ENCODE measurements around the gene USP2.

USP2 gene

DNA sequence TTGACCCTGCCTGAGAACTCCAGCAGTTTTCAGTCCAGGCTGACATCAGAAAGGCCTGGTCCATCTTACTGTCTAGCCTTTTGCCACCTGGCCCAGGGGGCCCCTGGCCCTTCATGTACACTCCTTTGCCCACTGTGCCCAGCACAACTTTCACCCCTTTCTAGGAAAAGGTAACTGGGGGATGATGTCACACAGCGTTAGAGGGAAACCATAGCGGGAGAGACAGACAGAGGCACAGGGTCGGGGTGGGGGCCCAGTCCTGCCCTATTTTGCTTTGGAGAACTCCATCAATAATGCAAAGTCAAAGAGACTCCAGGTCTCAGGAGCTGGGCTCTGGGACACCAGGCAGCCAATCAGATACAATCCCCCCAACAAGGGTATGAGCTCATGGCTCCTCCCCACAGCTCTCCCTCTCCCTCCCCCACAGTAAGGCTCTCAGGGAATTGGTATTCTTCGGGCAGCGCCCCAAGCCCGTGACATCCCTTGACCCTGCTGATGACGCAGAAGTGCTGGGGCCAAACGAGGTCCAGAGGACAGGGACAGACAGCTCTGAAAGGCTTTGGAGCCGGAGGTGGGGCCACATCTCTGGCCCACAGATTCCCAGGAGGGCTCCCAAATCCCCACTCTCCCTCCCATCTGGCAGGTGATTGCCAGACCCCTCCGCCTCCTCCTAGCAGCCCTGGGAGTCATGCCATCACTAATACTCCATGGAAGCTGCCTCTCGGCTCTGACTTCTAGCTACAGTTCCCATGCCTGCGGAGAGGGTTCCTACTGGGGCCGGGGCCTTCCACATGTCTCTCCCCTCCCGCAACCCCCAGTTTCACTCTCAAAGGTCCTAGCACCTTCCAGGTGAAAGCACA lies 5.9 kb downstream of the USP2 start:
- H3K4me1 ChIP-seq (ENCODE audit: control insufficient read depth, insufficient read depth, low read depth, low read length), result peaks cover 8% of the 10 kb centered on the region
- H2AFZ ChIP-seq (ENCODE audit: low read depth, low read length), result no peak overlapping the region
- no peak overlapping the region for H2BK15ac ChIP-seq (ENCODE audit: low read depth, poor library complexity, severe bottlenecking)
- no peak overlapping the region for H4K91ac ChIP-seq (ENCODE audit: low read length)
- peak overlapping the region; percentile 61 for H3K9ac ChIP-seq (ENCODE audit: low read length)
- H3K14ac ChIP-seq (ENCODE audit: low read length in 2 of 2), result no peak overlapping the region
- no peaks in the 10 kb centered on the region for H3K79me1 ChIP-seq (replicated peaks; ENCODE audit: low read length, poor library complexity, severe bottlenecking)
- H2BK12ac ChIP-seq (ENCODE audit: low read length in 2 of 2), result no peak overlapping the region
- H3K4me3 ChIP-seq (ENCODE audit: insufficient read depth in 1 of 2, low read depth in 1 of 2, low read length in 2 of 2), result peak overlapping the region; percentile 30 to 32
- no peak overlapping the region for H2BK5ac ChIP-seq (ENCODE audit: low read depth, low read length, poor library complexity, severe bottlenecking)
- peaks cover 4 to 64% of the 10 kb centered on the region in 2 experiments for H3K27me3 ChIP-seq (ENCODE audit: control insufficient read depth in 1 of 2, insufficient read depth in 1 of 2, low read length in 2 of 2)
- no peak overlapping the region for H3K27ac ChIP-seq (ENCODE audit: low read length, poor library complexity, severe bottlenecking)
- no peaks in the 10 kb centered on the region for H3K9me3 ChIP-seq (ENCODE audit: control insufficient read depth, low read length)
- H3K4me2 ChIP-seq (ENCODE audit: low read length, poor library complexity, severe bottlenecking), result no peak overlapping the region
- H2AK5ac ChIP-seq (ENCODE audit: low read length, severe bottlenecking), result no peak overlapping the region
- no peak overlapping the region for H3K18ac ChIP-seq (ENCODE audit: low read depth in 1 of 2, low read length in 2 of 2)
- no peak overlapping the region for H3K23ac ChIP-seq (ENCODE audit: low read length in 2 of 2)
- 69% methylated on average over 14 of the region's 14 CpGs for WGBS
- DNase-seq, result peak; percentile 40
- no peak overlapping the region for H3K4ac ChIP-seq (ENCODE audit: low read depth in 1 of 2, low read length in 2 of 2)
- H2BK120ac ChIP-seq (ENCODE audit: low read depth, low read length), result peak overlapping the region; percentile 22
- H4K8ac ChIP-seq (ENCODE audit: low read length), result no peak overlapping the region
- no peaks in the 10 kb centered on the region for H3K36me3 ChIP-seq (ENCODE audit: control insufficient read depth in 1 of 2, insufficient read depth in 2 of 2, low read depth in 1 of 2, low read length in 2 of 2)

DNA sequence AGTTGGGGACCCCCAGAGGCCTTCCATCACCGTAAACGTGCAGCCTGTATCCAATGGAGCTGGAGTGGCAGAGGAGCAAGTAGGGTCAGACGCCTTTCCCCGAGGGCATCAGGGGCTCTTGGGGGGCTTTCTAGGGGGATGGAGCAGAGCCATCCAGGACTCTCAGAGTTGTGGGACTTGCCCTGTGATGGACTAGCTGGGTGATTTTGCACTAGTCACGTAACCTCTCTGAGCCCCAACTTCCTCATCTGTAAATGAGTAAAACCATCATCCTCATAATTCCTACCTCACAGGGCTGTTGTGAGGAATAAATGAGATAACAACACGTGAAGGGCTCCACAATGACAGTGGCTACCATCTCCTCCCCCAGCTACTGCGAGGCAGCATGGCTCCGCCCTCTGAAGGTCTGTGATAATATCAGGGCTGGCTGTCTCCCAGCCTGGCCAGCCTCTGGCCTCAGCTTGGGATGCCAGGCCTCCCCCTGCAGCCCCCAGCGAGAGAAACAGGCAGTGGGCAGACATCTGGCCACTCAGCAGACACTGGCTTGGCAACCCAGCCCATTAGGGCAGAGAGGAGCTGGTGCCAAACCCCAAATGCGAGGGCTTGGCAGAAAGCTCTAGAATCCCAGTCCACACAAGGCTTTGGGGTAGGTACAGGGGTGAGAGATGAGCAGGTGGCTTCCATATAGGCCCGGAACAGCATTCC lies 6.7 kb downstream of the USP2 start:
- H2AK5ac ChIP-seq (ENCODE audit: low read length, severe bottlenecking), result no peak overlapping the region
- no peak overlapping the region for H3K18ac ChIP-seq (ENCODE audit: low read depth in 1 of 2, low read length in 2 of 2)
- no peak overlapping the region for H2BK12ac ChIP-seq (ENCODE audit: low read length in 2 of 2)
- H2BK120ac ChIP-seq (ENCODE audit: low read depth, low read length), result peak overlapping the region; percentile 22
- no peak overlapping the region for H4K8ac ChIP-seq (ENCODE audit: low read length)
- H4K91ac ChIP-seq (ENCODE audit: low read length), result no peak overlapping the region
- H3K27me3 ChIP-seq (ENCODE audit: control insufficient read depth in 1 of 2, insufficient read depth in 1 of 2, low read length in 2 of 2), result peaks cover 4 to 63% of the 10 kb centered on the region in 2 experiments
- H3K4me3 ChIP-seq (ENCODE audit: insufficient read depth in 1 of 2, low read depth in 1 of 2, low read length in 2 of 2), result no peak overlapping the region
- no peaks in the 10 kb centered on the region for H3K36me3 ChIP-seq (ENCODE audit: control insufficient read depth in 1 of 2, insufficient read depth in 2 of 2, low read depth in 1 of 2, low read length in 2 of 2)
- H3K4ac ChIP-seq (ENCODE audit: low read depth in 1 of 2, low read length in 2 of 2), result no peak overlapping the region
- H3K79me1 ChIP-seq (replicated peaks; ENCODE audit: low read length, poor library complexity, severe bottlenecking), result no peaks in the 10 kb centered on the region
- peak overlapping the region; percentile 61 for H3K9ac ChIP-seq (ENCODE audit: low read length)
- H2BK5ac ChIP-seq (ENCODE audit: low read depth, low read length, poor library complexity, severe bottlenecking), result no peak overlapping the region
- no peak overlapping the region for H3K27ac ChIP-seq (ENCODE audit: low read length, poor library complexity, severe bottlenecking)
- H3K4me1 ChIP-seq (ENCODE audit: control insufficient read depth, insufficient read depth, low read depth, low read length), result peaks cover 8% of the 10 kb centered on the region
- no peak overlapping the region for H3K23ac ChIP-seq (ENCODE audit: low read length in 2 of 2)
- H2AFZ ChIP-seq (ENCODE audit: low read depth, low read length), result no peak overlapping the region
- no peak for DNase-seq
- no peaks in the 10 kb centered on the region for H3K9me3 ChIP-seq (ENCODE audit: control insufficient read depth, low read length)
- H3K4me2 ChIP-seq (ENCODE audit: low read length, poor library complexity, severe bottlenecking), result no peak overlapping the region
- no peak overlapping the region for H2BK15ac ChIP-seq (ENCODE audit: low read depth, poor library complexity, severe bottlenecking)
- 48% methylated on average over 10 of the region's 11 CpGs for WGBS
- no peak overlapping the region for H3K14ac ChIP-seq (ENCODE audit: low read length in 2 of 2)

DNA sequence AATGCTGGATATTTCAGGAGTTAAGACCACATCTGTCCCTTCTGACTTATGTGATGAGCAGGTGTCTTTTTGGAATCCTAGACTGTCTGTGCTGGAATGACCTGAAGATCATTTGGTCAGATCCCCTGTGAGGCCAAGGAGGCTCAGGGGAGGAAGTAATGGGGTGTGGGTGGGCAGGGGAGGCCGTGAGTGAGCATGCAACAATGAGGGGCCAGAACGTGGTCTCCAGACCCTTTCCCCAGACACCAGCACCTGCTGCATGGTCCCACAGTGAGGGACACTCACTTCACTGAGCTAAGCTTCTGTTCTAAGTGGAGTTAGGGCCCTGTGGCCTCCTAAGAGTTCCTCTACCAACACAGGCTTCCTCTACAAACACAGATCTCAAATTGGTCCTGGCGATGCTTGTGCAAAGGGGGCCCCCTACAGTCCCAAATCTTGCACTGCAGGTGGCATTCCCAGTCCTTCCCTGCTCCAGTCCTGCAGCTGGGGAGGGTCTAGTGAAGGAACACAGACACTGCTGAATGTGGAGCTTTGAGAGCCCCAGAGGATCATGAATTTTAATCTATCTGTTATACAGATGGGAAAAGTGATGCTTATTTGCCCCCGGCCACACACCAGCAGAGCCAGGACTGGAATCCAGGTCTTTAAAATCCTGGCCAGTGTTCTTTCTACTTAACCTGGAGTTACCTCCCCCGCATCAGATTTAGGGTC lies 7.4 kb downstream of the USP2 start:
- H3K9me3 ChIP-seq (ENCODE audit: control insufficient read depth, low read length), result no peaks in the 10 kb centered on the region
- H3K18ac ChIP-seq (ENCODE audit: low read depth in 1 of 2, low read length in 2 of 2), result no peak overlapping the region
- peak overlapping the region; percentile 6 for H2BK15ac ChIP-seq (ENCODE audit: low read depth, poor library complexity, severe bottlenecking)
- no peaks in the 10 kb centered on the region for H3K79me1 ChIP-seq (replicated peaks; ENCODE audit: low read length, poor library complexity, severe bottlenecking)
- H3K36me3 ChIP-seq (ENCODE audit: control insufficient read depth in 1 of 2, insufficient read depth in 2 of 2, low read depth in 1 of 2, low read length in 2 of 2), result no peaks in the 10 kb centered on the region
- no peak overlapping the region for H3K4ac ChIP-seq (ENCODE audit: low read depth in 1 of 2, low read length in 2 of 2)
- no peak overlapping the region for H2BK5ac ChIP-seq (ENCODE audit: low read depth, low read length, poor library complexity, severe bottlenecking)
- no peak overlapping the region for H4K91ac ChIP-seq (ENCODE audit: low read length)
- H2BK12ac ChIP-seq (ENCODE audit: low read length in 2 of 2), result no peak overlapping the region
- H3K23ac ChIP-seq (ENCODE audit: low read length in 2 of 2), result no peak overlapping the region
- peak overlapping the region; percentile 61 for H3K9ac ChIP-seq (ENCODE audit: low read length)
- no peak overlapping the region for H2AK5ac ChIP-seq (ENCODE audit: low read length, severe bottlenecking)
- H3K4me3 ChIP-seq (ENCODE audit: insufficient read depth in 1 of 2, low read depth in 1 of 2, low read length in 2 of 2), result no peak overlapping the region
- H3K27ac ChIP-seq (ENCODE audit: low read length, poor library complexity, severe bottlenecking), result no peak overlapping the region
- H3K4me2 ChIP-seq (ENCODE audit: low read length, poor library complexity, severe bottlenecking), result no peak overlapping the region
- 46% methylated on average over 5 of the region's 5 CpGs for WGBS
- peak; percentile 78 for DNase-seq
- peaks cover 8% of the 10 kb centered on the region for H3K4me1 ChIP-seq (ENCODE audit: control insufficient read depth, insufficient read depth, low read depth, low read length)
- H2BK120ac ChIP-seq (ENCODE audit: low read depth, low read length), result no peak overlapping the region
- H3K27me3 ChIP-seq (ENCODE audit: control insufficient read depth in 1 of 2, insufficient read depth in 1 of 2, low read length in 2 of 2), result peaks cover 4 to 67% of the 10 kb centered on the region in 2 experiments
- H2AFZ ChIP-seq (ENCODE audit: low read depth, low read length), result no peak overlapping the region
- peak overlapping the region; percentile 32 for H4K8ac ChIP-seq (ENCODE audit: low read length)
- H3K14ac ChIP-seq (ENCODE audit: low read length in 2 of 2), result no peak overlapping the region
